Prostate gland (tissue), 2 donors: ENCODE measurements around the gene LIPF. TPM values are rescaled to one million over a fixed set of nuclear protein-coding genes. Genes with fewer than 3 reads are reported as not detected.

Experiments used
- DNase-seq: peaks from one replicate; pipeline ENCODE4 v3.0.0-alpha.2; 2019; ENCODE audit warnings: low spot score
- H3K27ac ChIP-seq, 2 donors: fragments of 200-600 bp; sonication (generic); 2 replicates each; pipeline ENCODE4 v1.5.1; 2017 to 2019
- H3K27me3 ChIP-seq: fragments of 200-600 bp; sonication (generic); replicated peaks from 2 replicates; pipeline ENCODE4 v1.5.1; 2019; ENCODE audit not compliant: insufficient read depth
- H3K36me3 ChIP-seq, 2 donors: fragments of 200-600 bp; sonication (generic); 1 replicate in 1 of 2; 2 replicates in 1 of 2; pipeline versions ENCODE4 v1.5.1 to v1.8.1; 2017 to 2019
- H3K4me1 ChIP-seq: fragments of 200-600 bp; sonication (generic); replicated peaks from 2 replicates; pipeline ENCODE4 v1.5.1; 2019
- H3K4me3 ChIP-seq, 2 donors: fragments of 200-600 bp; sonication (generic); 2 replicates each; pipeline ENCODE4 v1.5.1; 2017 to 2019
- H3K9me3 ChIP-seq: fragments of 200-600 bp; sonication (generic); 2 replicates; pipeline ENCODE4 v1.5.1; 2017
- POLR2A ChIP-seq: fragments of 450-650 bp; IDR thresholded peaks from one replicate; pipeline ENCODE4 v1.6.1; 2016; ENCODE audit warnings: antibody characterized with exemption, mild to moderate bottlenecking
- POLR2AphosphoS5 ChIP-seq: sonication (generic); formaldehyde crosslinking; IDR thresholded peaks from one replicate; pipeline ENCODE4 v1.6.1; 2017; ENCODE audit warnings: antibody characterized with exemption
- WGBS: methylation state at CpG from one replicate; pipeline ENCODE4 v1.1.5; 2018; 5-methylcytosine and 5-hydroxymethylcytosine counted together
- intact Hi-C: fragments of 100-400 bp; cut with DNase I; formaldehyde crosslinking; loops from one replicate; pipeline ENCODE4 v1.14.2; 2022
- total RNA-seq, 2 donors: library from RNA; depleted of rRNA; stranded (reverse); fragments of >200 nt; gene quantifications; one replicate each; pipeline ENCODE4 v1.1.0, GENCODE V29; 2016
- TF ChIP-seq, protein P1 (sequence below), 4 experiments: fragments of 200-600 bp in 2 of 4; fragments of 450-650 bp in 2 of 4; sonication (generic) in 2 of 4; IDR thresholded peaks; 1 replicate in 3 of 4; 2 replicates in 1 of 4; pipeline ENCODE4 v1.5.1; 2016 to 2019; ENCODE audit warnings: antibody characterized with exemption in 4 of 4, mild to moderate bottlenecking in 2 of 4, moderate library complexity in 2 of 4

Gene LIPF
- total RNA-seq, 2 donors from 2014 or later = not detected

DNA sequence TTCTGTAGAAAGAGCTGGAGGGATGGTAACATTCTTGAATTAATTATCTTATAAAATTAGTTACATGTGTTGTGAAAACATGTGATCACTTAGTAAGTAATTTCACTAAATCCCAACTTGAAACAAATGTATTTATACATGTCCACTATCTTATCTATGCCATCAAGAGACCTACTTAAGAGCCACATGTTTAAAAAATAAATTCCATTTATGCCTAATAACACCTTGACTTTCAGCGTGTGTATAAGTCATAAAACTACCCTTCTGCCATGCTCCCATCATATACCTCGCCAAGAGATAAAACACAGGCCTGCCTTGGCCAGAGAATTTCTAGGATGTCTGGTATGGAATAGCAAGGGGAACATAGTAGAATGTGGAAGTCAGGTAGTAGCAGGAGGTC is 40.4 kb upstream of the LIPF start:
- 20% methylated on average over 2 of the region's 2 CpGs for WGBS
- intact Hi-C loops = no loop called here

DNA sequence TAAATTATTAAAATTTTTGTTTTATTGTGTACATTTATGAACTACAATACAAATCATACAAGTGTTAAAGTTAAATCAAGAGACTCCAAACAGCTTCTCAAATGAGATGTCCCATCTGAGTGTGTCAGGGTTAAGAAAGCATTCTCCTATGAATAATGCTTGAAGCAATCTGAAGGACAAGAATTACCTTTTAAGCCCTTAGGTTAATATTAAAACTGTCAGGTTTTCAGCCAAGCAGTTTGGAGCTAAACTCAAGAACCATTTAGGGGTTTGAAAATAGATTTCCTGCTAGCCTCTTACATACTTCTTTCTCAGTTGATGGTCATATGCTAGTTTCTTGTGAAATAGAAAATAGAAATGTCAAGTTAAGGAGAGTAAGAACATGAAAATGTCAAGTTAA is 39.4 kb upstream of the LIPF start:
- TF ChIP-seq POLR2AphosphoS5 (no peak), POLR2A (no peak)
- TF ChIP-seq, protein P1, sequence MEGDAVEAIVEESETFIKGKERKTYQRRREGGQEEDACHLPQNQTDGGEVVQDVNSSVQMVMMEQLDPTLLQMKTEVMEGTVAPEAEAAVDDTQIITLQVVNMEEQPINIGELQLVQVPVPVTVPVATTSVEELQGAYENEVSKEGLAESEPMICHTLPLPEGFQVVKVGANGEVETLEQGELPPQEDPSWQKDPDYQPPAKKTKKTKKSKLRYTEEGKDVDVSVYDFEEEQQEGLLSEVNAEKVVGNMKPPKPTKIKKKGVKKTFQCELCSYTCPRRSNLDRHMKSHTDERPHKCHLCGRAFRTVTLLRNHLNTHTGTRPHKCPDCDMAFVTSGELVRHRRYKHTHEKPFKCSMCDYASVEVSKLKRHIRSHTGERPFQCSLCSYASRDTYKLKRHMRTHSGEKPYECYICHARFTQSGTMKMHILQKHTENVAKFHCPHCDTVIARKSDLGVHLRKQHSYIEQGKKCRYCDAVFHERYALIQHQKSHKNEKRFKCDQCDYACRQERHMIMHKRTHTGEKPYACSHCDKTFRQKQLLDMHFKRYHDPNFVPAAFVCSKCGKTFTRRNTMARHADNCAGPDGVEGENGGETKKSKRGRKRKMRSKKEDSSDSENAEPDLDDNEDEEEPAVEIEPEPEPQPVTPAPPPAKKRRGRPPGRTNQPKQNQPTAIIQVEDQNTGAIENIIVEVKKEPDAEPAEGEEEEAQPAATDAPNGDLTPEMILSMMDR (IDR thresholded peaks at IDR 0.05) = no peak
- Histone ChIP-seq H3K4me3 (no peak overlapping the region), H3K27ac (no peak overlapping the region), H3K36me3 (no peaks in the 10 kb centered on the region), H3K9me3 (no peaks in the 10 kb centered on the region), H3K4me1 (no peaks in the 10 kb centered on the region), H3K27me3 (no peaks in the 10 kb centered on the region)
- intact Hi-C loops = no loop called here
- no peak for DNase-seq

More for the DNA sequence above, 40.4 kb upstream of the LIPF start:
- no peaks in the 10 kb centered on the region for H3K27me3 ChIP-seq
- H3K4me1 ChIP-seq = no peaks in the 10 kb centered on the region
- H3K27ac ChIP-seq = no peak overlapping the region
- no peaks in the 10 kb centered on the region for H3K36me3 ChIP-seq
- H3K9me3 ChIP-seq = no peaks in the 10 kb centered on the region
- no peak overlapping the region for H3K4me3 ChIP-seq
- TF ChIP-seq POLR2AphosphoS5 (no peak), POLR2A (no peak)
- TF ChIP-seq, protein P1 (IDR thresholded peaks at IDR 0.05) = no peak
- no peak for DNase-seq

DNA sequence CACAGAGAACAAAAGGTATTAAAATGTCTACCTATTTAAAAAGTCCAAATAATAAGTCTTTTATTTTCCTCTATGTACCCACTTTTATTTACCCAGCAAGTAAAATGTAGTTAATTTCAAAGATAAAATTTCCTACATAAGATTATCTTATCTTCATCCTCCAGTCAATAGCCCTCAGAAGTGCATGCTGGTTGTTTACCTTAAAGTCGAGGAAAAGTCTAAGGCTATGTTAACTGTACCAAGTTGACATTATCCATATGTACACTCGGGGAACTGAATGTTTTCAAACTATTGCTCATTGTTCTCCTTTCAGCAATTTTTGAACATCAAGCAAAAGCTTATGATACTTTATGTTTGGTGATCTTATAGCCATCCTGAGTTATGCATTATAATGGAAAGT is 24.1 kb upstream of the LIPF start:
- H3K27ac ChIP-seq = no peak overlapping the region
- WGBS = 18% methylated on average over 2 of the region's 2 CpGs
- intact Hi-C loops = no loop called here
- TF ChIP-seq, protein P1 (IDR thresholded peaks at IDR 0.05) = no peak
- TF ChIP-seq POLR2AphosphoS5 = no peak
- TF ChIP-seq POLR2A = no peak
- no peaks in the 10 kb centered on the region for H3K9me3 ChIP-seq
- DNase-seq = no peak
- no peaks in the 10 kb centered on the region for H3K36me3 ChIP-seq
- H3K27me3 ChIP-seq = no peaks in the 10 kb centered on the region
- no peaks in the 10 kb centered on the region for H3K4me1 ChIP-seq
- H3K4me3 ChIP-seq = no peak overlapping the region

DNA sequence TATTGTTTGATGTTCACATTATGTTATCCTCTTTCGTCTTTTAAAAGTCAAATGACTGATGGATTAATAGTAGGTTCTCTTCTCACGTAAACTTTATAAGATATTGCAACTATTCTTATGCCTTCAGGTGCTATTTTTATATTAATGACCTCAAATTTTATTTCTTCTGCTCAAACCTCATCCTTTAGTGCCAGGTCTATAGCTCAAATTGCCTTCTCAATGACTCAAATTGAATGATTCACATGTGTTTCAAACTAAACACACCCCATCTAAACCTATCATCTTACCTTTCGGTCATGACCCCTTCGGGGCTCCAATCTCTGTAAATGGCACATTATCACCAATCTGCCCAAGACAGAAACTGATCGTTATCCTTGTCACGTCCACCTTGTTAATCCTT is 22.0 kb upstream of the LIPF start:
- intact Hi-C loops = no loop called here
- WGBS = 31% methylated on average over 6 of the region's 6 CpGs
- Histone ChIP-seq H3K9me3 (no peaks in the 10 kb centered on the region), H3K4me1 (no peaks in the 10 kb centered on the region), H3K27ac (no peak overlapping the region), H3K4me3 (no peak overlapping the region), H3K27me3 (no peaks in the 10 kb centered on the region), H3K36me3 (no peaks in the 10 kb centered on the region)
- TF ChIP-seq, protein P1 (IDR thresholded peaks at IDR 0.05) = no peak
- TF ChIP-seq POLR2AphosphoS5 = no peak
- no peak for TF ChIP-seq POLR2A
- no peak for DNase-seq

DNA sequence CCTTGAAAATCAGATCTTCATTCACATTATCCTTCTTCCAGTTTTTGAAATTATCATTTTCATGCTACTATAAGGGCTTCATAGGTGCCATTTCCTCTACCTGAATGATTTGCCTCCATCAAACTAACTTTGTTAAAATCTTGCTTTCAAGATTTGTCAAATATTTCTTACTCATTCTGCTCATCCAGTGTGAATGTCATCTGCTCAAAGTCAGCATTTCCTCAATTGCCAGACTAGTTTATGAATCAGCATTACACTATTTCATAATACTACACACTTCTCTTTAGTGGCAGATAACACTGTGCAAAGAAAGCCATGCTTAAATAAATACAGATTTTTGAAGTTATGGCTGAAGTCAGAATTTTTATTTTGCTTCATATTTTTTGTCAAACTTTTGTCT is 21.3 kb upstream of the LIPF start:
- Histone ChIP-seq H3K36me3 (no peaks in the 10 kb centered on the region), H3K4me3 (no peak overlapping the region), H3K27ac (no peak overlapping the region), H3K27me3 (no peaks in the 10 kb centered on the region), H3K4me1 (no peaks in the 10 kb centered on the region), H3K9me3 (no peaks in the 10 kb centered on the region)
- intact Hi-C loops = no loop called here
- no peak for TF ChIP-seq POLR2A
- no peak for TF ChIP-seq POLR2AphosphoS5
- TF ChIP-seq, protein P1 (IDR thresholded peaks at IDR 0.05) = no peak
- no peak for DNase-seq
